GM19351 (cell line): ENCODE data around the gene PRDX2.
A peak's percentile ranks its signal among the peaks of the same experiment; 100 is the strongest.

ENCODE experiments used
- ATAC-seq: cut with Tn5 transposase; IDR thresholded peaks from one replicate; pipeline ENCODE4 v1.9.1; 2021; ENCODE audit warnings: mild to moderate bottlenecking, moderate library complexity; ENCODE audit not compliant: unreplicated experiment

Gene PRDX2

GRCh38 chr19:12792853-12793289, 8.7 kb downstream of the PRDX2 start:
- no peak for ATAC-seq

GRCh38 chr19:12792051-12792852, 9.3 kb downstream of the PRDX2 start:
- no peak for ATAC-seq

- no peak for ATAC-seq
Observed at GRCh38 chr19:12791345-12792050, 10.1 kb downstream of the PRDX2 start, which contains the start of gene JUNB. TSS of gene JUNB (plus strand) at chr19:12791486. CDS start at chr19:12791772, 286 bp downstream.

- no peak for ATAC-seq
Observed at GRCh38 chr19:12790628-12791344, 10.8 kb downstream of the PRDX2 start.

GRCh38 chr19:12789904-12790619, 11.5 kb downstream of the PRDX2 start:
- ATAC-seq = peak; percentile 44

GRCh38 chr19:12789098-12789903, 12.3 kb downstream of the PRDX2 start:
- ATAC-seq = no peak

GRCh38 chr19:12788682-12789097, 12.9 kb downstream of the PRDX2 start:
- ATAC-seq = no peak

- no peak for ATAC-seq
Observed at GRCh38 chr19:12788042-12788681, 13.4 kb downstream of the PRDX2 start.

GRCh38 chr19:12787458-12787857, 14.1 kb downstream of the PRDX2 start:
- ATAC-seq = no peak

- no peak for ATAC-seq
Observed at GRCh38 chr19:12786952-12787351, 14.6 kb downstream of the PRDX2 start.

- ATAC-seq = no peak
Observed at GRCh38 chr19:12786141-12786870, 15.3 kb downstream of the PRDX2 start.

GRCh38 chr19:12785431-12786031, 16.1 kb downstream of the PRDX2 start:
- ATAC-seq = no peak

- no peak for ATAC-seq
Observed at GRCh38 chr19:12784871-12785430, 16.6 kb downstream of the PRDX2 start.

GRCh38 chr19:12784394-12784870, 17.2 kb downstream of the PRDX2 start:
- no peak for ATAC-seq

- no peak for ATAC-seq
Observed at GRCh38 chr19:12783849-12784393, 17.7 kb downstream of the PRDX2 start.

- no peak for ATAC-seq
Observed at GRCh38 chr19:12783291-12783848, 18.2 kb downstream of the PRDX2 start.
